HG03159 (cell line): Measurements from ENCODE around the gene AMIGO3.

Experiments used
- ATAC-seq: cut with Tn5 transposase; IDR thresholded peaks from one replicate; pipeline ENCODE4 v1.9.1; 2021; ENCODE audit warnings: mild to moderate bottlenecking, moderate library complexity; ENCODE audit not compliant: unreplicated experiment

Gene AMIGO3

GRCh38 chr3:49671291-49672288, 47.9 kb downstream of the AMIGO3 start:
- no peak for ATAC-seq

GRCh38 chr3:49670940-49671290, 48.6 kb downstream of the AMIGO3 start:
- no peak for ATAC-seq

- ATAC-seq = no peak
These were observed 50.1 kb downstream of the AMIGO3 start for GRCh38 chr3:49669352-49669751.

- ATAC-seq = no peak
These were observed 50.6 kb downstream of the AMIGO3 start for GRCh38 chr3:49668861-49669260.

GRCh38 chr3:49668414-49668797, 51.1 kb downstream of the AMIGO3 start:
- ATAC-seq = no peak

GRCh38 chr3:49667701-49668413, 51.6 kb downstream of the AMIGO3 start:
- ATAC-seq = no peak
